ENCODE results near the gene RAI1. TPM values are rescaled to one million over a fixed set of nuclear protein-coding genes. Genes with fewer than 3 reads are reported as not detected.

Gene RAI1
- polyA plus RNA-seq, 6 donors from 2014 or later, result 1.9 to 3.8 (median 2.6) TPM

GRCh38 chr17:17647524-17648178 lies 33.6 kb upstream of the RAI1 start:
- no peak overlapping the region for H3K4me3 Mint-ChIP-seq
- no peaks in the 10 kb centered on the region for H3K4me1 Mint-ChIP-seq
- ATAC-seq (ENCODE audit: low read depth in 2 of 2) (no peak), DNase-seq (no peak)
- H3K27ac Mint-ChIP-seq, result no peak overlapping the region
- no peaks in the 10 kb centered on the region for H3K36me3 Mint-ChIP-seq
- peaks cover 0 to 26% (median 20%) of the 10 kb centered on the region in 3 donors for H3K27me3 Mint-ChIP-seq
- peaks cover 0 to 15% (median 9%) of the 10 kb centered on the region in 7 donors for H3K9me3 Mint-ChIP-seq

GRCh38 chr17:17648762-17649161 lies 32.5 kb upstream of the RAI1 start:
- no peaks in the 10 kb centered on the region for H3K4me1 Mint-ChIP-seq
- DNase-seq (no peak), ATAC-seq (ENCODE audit: low read depth in 2 of 2) (no peak)
- peaks cover 0 to 15% (median 12%) of the 10 kb centered on the region in 7 donors for H3K9me3 Mint-ChIP-seq
- H3K27ac Mint-ChIP-seq, result peak overlapping the region in 1 of 6 donors; percentile 24
- H3K36me3 Mint-ChIP-seq, result no peaks in the 10 kb centered on the region
- peaks cover 0 to 32% (median 20%) of the 10 kb centered on the region in 3 donors for H3K27me3 Mint-ChIP-seq
- no peak overlapping the region for H3K4me3 Mint-ChIP-seq

- Mint-ChIP-seq H3K36me3 (peaks cover 0 to 4% of the 10 kb centered on the region in 2 donors), H3K4me3 (no peak overlapping the region), H3K27ac (no peak overlapping the region)
Measured at GRCh38 chr17:17650959-17651358, 30.3 kb upstream of the RAI1 start.

GRCh38 chr17:17653343-17653742 lies 27.9 kb upstream of the RAI1 start:
- no peaks in the 10 kb centered on the region for H3K4me1 Mint-ChIP-seq
- DNase-seq (no peak), ATAC-seq (ENCODE audit: low read depth in 2 of 2) (no peak)
- H3K27me3 Mint-ChIP-seq, result peaks cover 0 to 9% (median 9%) of the 10 kb centered on the region in 3 donors
- peaks cover 9 to 31% (median 17%) of the 10 kb centered on the region in 7 donors for H3K9me3 Mint-ChIP-seq
- peaks cover 0 to 14% of the 10 kb centered on the region in 2 donors for H3K36me3 Mint-ChIP-seq
- no peak overlapping the region for H3K27ac Mint-ChIP-seq
- no peak overlapping the region for H3K4me3 Mint-ChIP-seq

More at GRCh38 chr17:17650959-17651358, 30.3 kb upstream of the RAI1 start:
- no peak for ATAC-seq (ENCODE audit: low read depth in 2 of 2)
- H3K4me1 Mint-ChIP-seq, result no peaks in the 10 kb centered on the region
- H3K9me3 Mint-ChIP-seq, result peaks cover 4 to 20% (median 16%) of the 10 kb centered on the region in 7 donors
- peaks cover 0 to 29% (median 26%) of the 10 kb centered on the region in 3 donors for H3K27me3 Mint-ChIP-seq
- DNase-seq, result no peak

GRCh38 chr17:17659340-17659739 lies 21.9 kb upstream of the RAI1 start:
- peaks cover 0 to 24% of the 10 kb centered on the region in 2 donors for H3K36me3 Mint-ChIP-seq
- H3K27ac Mint-ChIP-seq, result no peak overlapping the region
- peaks cover 11 to 15% (median 14%) of the 10 kb centered on the region in 3 donors for H3K4me1 Mint-ChIP-seq
- H3K4me3 Mint-ChIP-seq, result no peak overlapping the region
- H3K9me3 Mint-ChIP-seq, result peaks cover 5 to 34% (median 17%) of the 10 kb centered on the region in 7 donors
- H3K27me3 Mint-ChIP-seq, result peaks cover 3 to 11% (median 9%) of the 10 kb centered on the region in 3 donors
- ATAC-seq (ENCODE audit: low read depth in 2 of 2) (no peak), DNase-seq (no peak)

GRCh38 chr17:17661134-17661533 lies 20.1 kb upstream of the RAI1 start:
- ATAC-seq (ENCODE audit: low read depth in 2 of 2) (no peak), DNase-seq (no peak)
- H3K36me3 Mint-ChIP-seq, result peaks cover 0 to 19% of the 10 kb centered on the region in 2 donors
- H3K27me3 Mint-ChIP-seq, result peaks cover 0 to 11% (median 3%) of the 10 kb centered on the region in 3 donors
- peaks cover 11 to 15% (median 14%) of the 10 kb centered on the region in 3 donors for H3K4me1 Mint-ChIP-seq
- peaks cover 5 to 25% (median 13%) of the 10 kb centered on the region in 7 donors for H3K9me3 Mint-ChIP-seq
- H3K4me3 Mint-ChIP-seq, result no peak overlapping the region
- H3K27ac Mint-ChIP-seq, result no peak overlapping the region

GRCh38 chr17:17661834-17662385 lies 19.3 kb upstream of the RAI1 start:
- Mint-ChIP-seq H3K4me3 (no peak overlapping the region), H3K36me3 (peaks cover 0 to 19% of the 10 kb centered on the region in 2 donors), H3K27ac (peak overlapping the region in 1 of 6 donors; percentile 6), H3K27me3 (peaks cover 0 to 11% (median 3%) of the 10 kb centered on the region in 3 donors), H3K4me1 (peaks cover 11 to 15% (median 14%) of the 10 kb centered on the region in 3 donors), H3K9me3 (peaks cover 5 to 25% (median 13%) of the 10 kb centered on the region in 7 donors)
- DNase-seq (no peak), ATAC-seq (ENCODE audit: low read depth in 2 of 2) (peak in 1 of 2 donors; percentile 20)

GRCh38 chr17:17663160-17664063 lies 17.8 kb upstream of the RAI1 start:
- Mint-ChIP-seq H3K36me3 (peaks cover 0 to 10% of the 10 kb centered on the region in 2 donors), H3K27ac (peak overlapping the region in 4 of 6 donors; percentile 21 to 84 (median 57)), H3K4me3 (peak overlapping the region in 2 of 8 donors; percentile 16 to 66), H3K9me3 (peaks cover 5 to 14% (median 11%) of the 10 kb centered on the region in 7 donors), H3K4me1 (peaks cover 11 to 15% (median 14%) of the 10 kb centered on the region in 3 donors), H3K27me3 (peaks cover 0 to 11% (median 3%) of the 10 kb centered on the region in 3 donors)
- ATAC-seq (ENCODE audit: low read depth in 2 of 2), result peak; percentile 83 to 90
- DNase-seq, result no peak

GRCh38 chr17:17664064-17664452 lies 17.2 kb upstream of the RAI1 start:
- no peak for DNase-seq
- Mint-ChIP-seq H3K27me3 (peaks cover 0 to 11% (median 0%) of the 10 kb centered on the region in 3 donors), H3K36me3 (peaks cover 0 to 4% of the 10 kb centered on the region in 2 donors), H3K9me3 (peaks cover under 1 to 8% (median 7%) of the 10 kb centered on the region in 7 donors), H3K27ac (peak overlapping the region in 2 of 6 donors; percentile 21 to 84), H3K4me3 (no peak overlapping the region), H3K4me1 (peaks cover 11 to 15% (median 14%) of the 10 kb centered on the region in 3 donors)
- ATAC-seq (ENCODE audit: low read depth in 2 of 2), result no peak

- no peaks in the 10 kb centered on the region for H3K9me3 Mint-ChIP-seq
- H3K4me3 Mint-ChIP-seq, result no peak overlapping the region
- no peaks in the 10 kb centered on the region for H3K36me3 Mint-ChIP-seq
- H3K27me3 Mint-ChIP-seq, result peaks cover 0 to 11% (median 0%) of the 10 kb centered on the region in 3 donors
- DNase-seq, result no peak
- H3K4me1 Mint-ChIP-seq, result peaks cover 11 to 17% (median 14%) of the 10 kb centered on the region in 3 donors
- H3K27ac Mint-ChIP-seq, result no peak overlapping the region
- ATAC-seq (ENCODE audit: low read depth in 2 of 2), result no peak
Measured at GRCh38 chr17:17665255-17665654, 16.0 kb upstream of the RAI1 start.

GRCh38 chr17:17666111-17666714 lies 15.0 kb upstream of the RAI1 start:
- Mint-ChIP-seq H3K4me1 (peaks cover 11 to 18% (median 14%) of the 10 kb centered on the region in 3 donors), H3K4me3 (no peak overlapping the region), H3K27ac (peak overlapping the region in 1 of 6 donors; percentile 48), H3K27me3 (peaks cover 0 to 12% (median 0%) of the 10 kb centered on the region in 3 donors), H3K9me3 (no peaks in the 10 kb centered on the region), H3K36me3 (no peaks in the 10 kb centered on the region)
- ATAC-seq (ENCODE audit: low read depth in 2 of 2) (no peak), DNase-seq (no peak)

GRCh38 chr17:17667231-17667630 lies 14.0 kb upstream of the RAI1 start:
- H3K36me3 Mint-ChIP-seq, result no peaks in the 10 kb centered on the region
- ATAC-seq (ENCODE audit: low read depth in 2 of 2), result no peak
- H3K4me3 Mint-ChIP-seq, result no peak overlapping the region
- H3K9me3 Mint-ChIP-seq, result no peaks in the 10 kb centered on the region
- H3K4me1 Mint-ChIP-seq, result peaks cover 12 to 19% (median 17%) of the 10 kb centered on the region in 3 donors
- no peak overlapping the region for H3K27ac Mint-ChIP-seq
- peaks cover 0 to 17% (median 0%) of the 10 kb centered on the region in 3 donors for H3K27me3 Mint-ChIP-seq
- no peak for DNase-seq
